Fibroblast of lung (primary cell): ENCODE data around the gene SPNS3. TPM values are rescaled to one million over a fixed set of nuclear protein-coding genes. Genes with fewer than 3 reads are reported as not detected.

Experiments
- DNase-seq, 2 donors: peaks; one replicate each; pipeline versions ENCODE4 v3.0.0 to v3.0.0-alpha.2; 2010; ENCODE audit warnings: low read depth in 2 of 2
- H2AFZ ChIP-seq: 2 replicates; pipeline ENCODE4 v1.5.1; 2012; ENCODE audit warnings: low read length, control low read depth, inconsistent platforms
- H3K27ac ChIP-seq: 2 replicates; pipeline ENCODE4 v1.5.1; 2011; ENCODE audit warnings: low read length, control low read depth; ENCODE audit not compliant: insufficient read depth
- H3K27me3 ChIP-seq: 2 replicates; pipeline ENCODE4 v1.5.1; 2011; ENCODE audit warnings: mild to moderate bottlenecking, low read length; ENCODE audit not compliant: control insufficient read depth, insufficient read depth
- H3K36me3 ChIP-seq: 2 replicates; pipeline ENCODE4 v1.5.1; 2011; ENCODE audit warnings: low read length; ENCODE audit not compliant: control insufficient read depth, insufficient read depth
- H3K4me1 ChIP-seq: 2 replicates; pipeline ENCODE4 v1.5.1; 2011; ENCODE audit warnings: low read length; ENCODE audit not compliant: control insufficient read depth, insufficient read depth; ENCODE audit errors: extremely low read depth
- H3K4me2 ChIP-seq: 2 replicates; pipeline ENCODE4 v1.5.1; 2011; ENCODE audit warnings: low read length, control low read depth; ENCODE audit not compliant: insufficient read depth; ENCODE audit errors: extremely low read depth
- H3K4me3 ChIP-seq, 4 experiments: fragments of 200-600 bp in 1 of 4; sonication (generic) in 1 of 4; replicated peaks in 1 of 4; 2 replicates each; pipeline ENCODE4 v1.5.1; 2011 to 2016; ENCODE audit warnings: low read length in 4 of 4, low read depth in 3 of 4, mild to moderate bottlenecking in 3 of 4, control low read depth in 2 of 4, inconsistent platforms in 1 of 4, mixed read lengths in 1 of 4; ENCODE audit not compliant: insufficient read depth in 1 of 4; ENCODE audit errors: control extremely low read depth in 1 of 4
- H3K79me2 ChIP-seq: 2 replicates; pipeline ENCODE4 v1.5.1; 2012; ENCODE audit warnings: mild to moderate bottlenecking, low read length, inconsistent platforms; ENCODE audit not compliant: control insufficient read depth, insufficient read depth
- H3K9ac ChIP-seq: 2 replicates; pipeline ENCODE4 v1.5.1; 2011; ENCODE audit warnings: mild to moderate bottlenecking, low read length, control low read depth; ENCODE audit not compliant: insufficient read depth
- H3K9me3 ChIP-seq: 2 replicates; pipeline ENCODE4 v1.5.1; 2012; ENCODE audit warnings: low read depth, low read length; ENCODE audit not compliant: control insufficient read depth, insufficient read depth
- H4K20me1 ChIP-seq: 2 replicates; pipeline ENCODE4 v1.5.1; 2011; ENCODE audit warnings: low read length; ENCODE audit not compliant: control insufficient read depth, insufficient read depth; ENCODE audit errors: extremely low read depth
- EZH2 ChIP-seq: IDR thresholded peaks from 2 replicates; pipeline ENCODE4 v1.5.1; 2012; ENCODE audit warnings: low read length, control low read depth, mild to moderate bottlenecking; ENCODE audit errors: missing control alignments
- polyA plus RNA-seq, 2 donors: library from polyadenylated mRNA; depleted of rRNA in 1 of 2; stranded (reverse) in 1 of 2; unstranded in 1 of 2; fragments of >200 nt; gene quantifications; 2 replicates each; pipeline ENCODE4 v1.2.1, GENCODE V29; 2011 to 2012; ENCODE audit warnings: missing spikeins in 1 of 2
- total RNA-seq: library from RNA; depleted of rRNA; stranded (reverse); fragments of >200 nt; gene quantifications from 2 replicates; pipeline ENCODE4 v1.2.1, GENCODE V29; 2014
- TF ChIP-seq, protein P1 (sequence below), 2 donors: IDR thresholded peaks in 1 of 2; conservative IDR thresholded peaks in 1 of 2; 1 replicate in 1 of 2; 2 replicates in 1 of 2; pipeline ENCODE4 v1.5.1; 2011 to 2012; ENCODE audit warnings: low read length in 2 of 2, control low read depth in 1 of 2, inconsistent platforms in 1 of 2, low read depth in 1 of 2, mild to moderate bottlenecking in 1 of 2

SPNS3 gene
- total and polyA plus RNA-seq, 2 donors (not counting 1 experiment from before 2014, with no cell fraction given), result not detected

DNA sequence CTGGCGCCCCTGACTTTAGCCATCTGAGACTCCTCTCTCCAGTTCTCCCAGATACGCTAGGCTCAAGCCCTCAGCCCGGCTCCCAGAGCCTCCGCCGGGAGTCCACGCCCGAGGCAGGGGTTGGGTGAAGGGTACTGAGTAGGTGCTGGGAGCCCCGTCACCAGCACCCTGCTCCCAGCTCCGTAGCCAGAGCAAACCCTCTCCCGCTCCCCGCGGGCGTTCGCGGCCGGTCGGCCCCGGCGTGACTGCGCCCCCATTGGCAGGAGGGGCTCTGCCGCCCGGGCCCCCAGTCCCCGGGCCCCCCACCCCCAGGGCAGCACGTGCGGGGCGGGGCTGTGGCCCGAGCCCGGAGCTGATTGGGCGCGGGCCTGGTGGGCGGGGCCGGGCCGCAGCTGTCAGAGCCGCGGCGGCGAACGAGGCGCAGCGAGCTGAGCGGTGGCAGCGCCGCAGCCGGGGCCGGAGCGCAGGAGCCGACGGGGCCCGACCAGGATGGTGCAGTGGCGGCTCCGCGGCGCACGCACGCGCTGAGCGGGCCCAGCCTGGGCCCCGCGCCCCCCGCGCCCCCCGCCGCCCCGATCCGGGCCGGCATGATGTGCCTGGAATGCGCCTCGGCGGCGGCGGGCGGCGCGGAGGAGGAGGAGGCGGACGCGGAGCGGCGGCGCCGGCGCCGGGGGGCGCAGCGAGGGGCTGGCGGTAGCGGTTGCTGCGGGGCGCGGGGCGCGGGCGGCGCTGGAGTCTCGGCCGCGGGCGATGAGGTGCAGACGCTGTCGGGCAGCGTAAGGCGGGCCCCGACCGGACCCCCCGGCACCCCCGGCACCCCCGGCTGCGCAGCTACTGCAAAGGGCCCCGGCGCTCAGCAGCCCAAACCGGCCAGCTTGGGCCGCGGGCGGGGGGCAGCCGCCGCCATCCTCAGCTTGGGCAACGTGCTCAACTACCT is 65.0 kb downstream of the SPNS3 start, which contains the start of gene SPNS2:
Gene SPNS2, plus strand, starts transcription at position 421 of the 937 bp plus-strand sequence. Its CDS starts 167 bp downstream, at position 588.
- H3K9me3 ChIP-seq, result no peaks in the 10 kb centered on the region
- no peak within 1 kb of the TSS for H3K9ac ChIP-seq
- TF ChIP-seq, protein P1, sequence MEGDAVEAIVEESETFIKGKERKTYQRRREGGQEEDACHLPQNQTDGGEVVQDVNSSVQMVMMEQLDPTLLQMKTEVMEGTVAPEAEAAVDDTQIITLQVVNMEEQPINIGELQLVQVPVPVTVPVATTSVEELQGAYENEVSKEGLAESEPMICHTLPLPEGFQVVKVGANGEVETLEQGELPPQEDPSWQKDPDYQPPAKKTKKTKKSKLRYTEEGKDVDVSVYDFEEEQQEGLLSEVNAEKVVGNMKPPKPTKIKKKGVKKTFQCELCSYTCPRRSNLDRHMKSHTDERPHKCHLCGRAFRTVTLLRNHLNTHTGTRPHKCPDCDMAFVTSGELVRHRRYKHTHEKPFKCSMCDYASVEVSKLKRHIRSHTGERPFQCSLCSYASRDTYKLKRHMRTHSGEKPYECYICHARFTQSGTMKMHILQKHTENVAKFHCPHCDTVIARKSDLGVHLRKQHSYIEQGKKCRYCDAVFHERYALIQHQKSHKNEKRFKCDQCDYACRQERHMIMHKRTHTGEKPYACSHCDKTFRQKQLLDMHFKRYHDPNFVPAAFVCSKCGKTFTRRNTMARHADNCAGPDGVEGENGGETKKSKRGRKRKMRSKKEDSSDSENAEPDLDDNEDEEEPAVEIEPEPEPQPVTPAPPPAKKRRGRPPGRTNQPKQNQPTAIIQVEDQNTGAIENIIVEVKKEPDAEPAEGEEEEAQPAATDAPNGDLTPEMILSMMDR (conservative IDR thresholded peaks at IDR 0.05 in 1 of 2, IDR thresholded peaks at IDR 0.05 in 1 of 2; ENCODE audit: low read depth in 1 of 2, low read length in 2 of 2), result no peak
- no peak for TF ChIP-seq EZH2
- H3K4me2 ChIP-seq, result no peak within 1 kb of the TSS
- H3K27ac ChIP-seq, result no peak within 1 kb of the TSS
- H3K4me3 ChIP-seq, result no peak within 1 kb of the TSS
- H3K79me2 ChIP-seq, result no peaks in the 10 kb centered on the region
- H3K36me3 ChIP-seq, result no peaks in the 10 kb centered on the region
- H3K4me1 ChIP-seq, result no peaks in the 10 kb centered on the region
- H2AFZ ChIP-seq, result no peak within 1 kb of the TSS
- peaks cover 19% of the 10 kb centered on the region for H3K27me3 ChIP-seq
- H4K20me1 ChIP-seq, result no peaks in the 10 kb centered on the region
- DNase-seq, result peak; percentile 12 to 39

DNA sequence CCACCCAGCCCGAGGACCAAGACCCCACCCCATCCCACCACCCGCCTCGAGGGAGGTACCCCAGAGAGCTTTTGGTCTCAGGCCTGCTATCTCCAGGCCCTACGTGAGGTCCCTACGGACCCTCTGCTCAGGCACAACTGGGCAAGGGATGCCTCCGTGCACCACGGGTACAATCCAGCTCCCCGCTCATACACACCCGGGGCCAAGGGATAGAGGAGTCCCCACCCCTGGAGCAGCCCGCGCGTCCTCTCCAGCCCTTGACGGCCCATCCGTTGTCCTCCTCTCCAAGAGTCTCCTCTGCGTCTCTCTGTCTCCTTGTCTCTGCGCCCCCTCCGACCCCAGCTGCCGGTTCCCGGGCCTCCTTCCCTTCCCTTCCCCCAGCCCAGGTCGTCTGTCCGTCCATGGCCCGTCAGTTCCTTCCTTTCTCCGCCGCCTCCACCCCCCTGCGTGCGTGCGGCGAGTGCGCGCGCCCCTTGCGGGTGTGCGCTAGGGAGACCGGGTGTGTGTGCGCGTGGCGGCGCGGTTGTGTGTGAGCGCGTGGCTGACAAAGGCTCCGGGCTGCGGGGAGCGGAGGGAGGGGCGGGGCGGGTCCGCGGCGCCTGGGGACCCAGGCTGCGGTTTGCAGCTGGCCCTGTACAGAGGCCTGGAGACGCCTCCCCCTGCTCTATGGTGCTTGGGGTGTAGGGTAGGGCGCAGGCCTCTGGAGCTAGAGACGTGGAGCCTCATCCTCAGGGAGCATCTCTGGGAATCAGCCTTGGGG is 65.9 kb downstream of the SPNS3 start:
- no peaks in the 10 kb centered on the region for H3K36me3 ChIP-seq
- no peak overlapping the region for H3K27ac ChIP-seq
- no peak overlapping the region for H3K4me2 ChIP-seq
- TF ChIP-seq EZH2, result no peak
- TF ChIP-seq, protein P1 (conservative IDR thresholded peaks at IDR 0.05 in 1 of 2, IDR thresholded peaks at IDR 0.05 in 1 of 2; ENCODE audit: low read depth in 1 of 2, low read length in 2 of 2), result no peak
- H4K20me1 ChIP-seq, result no peaks in the 10 kb centered on the region
- H3K4me1 ChIP-seq, result no peaks in the 10 kb centered on the region
- no peak for DNase-seq
- no peaks in the 10 kb centered on the region for H3K79me2 ChIP-seq
- H3K9ac ChIP-seq, result no peak overlapping the region
- no peak overlapping the region for H2AFZ ChIP-seq
- no peak overlapping the region for H3K4me3 ChIP-seq
- H3K9me3 ChIP-seq, result no peaks in the 10 kb centered on the region
- H3K27me3 ChIP-seq, result peaks cover 19% of the 10 kb centered on the region

DNA sequence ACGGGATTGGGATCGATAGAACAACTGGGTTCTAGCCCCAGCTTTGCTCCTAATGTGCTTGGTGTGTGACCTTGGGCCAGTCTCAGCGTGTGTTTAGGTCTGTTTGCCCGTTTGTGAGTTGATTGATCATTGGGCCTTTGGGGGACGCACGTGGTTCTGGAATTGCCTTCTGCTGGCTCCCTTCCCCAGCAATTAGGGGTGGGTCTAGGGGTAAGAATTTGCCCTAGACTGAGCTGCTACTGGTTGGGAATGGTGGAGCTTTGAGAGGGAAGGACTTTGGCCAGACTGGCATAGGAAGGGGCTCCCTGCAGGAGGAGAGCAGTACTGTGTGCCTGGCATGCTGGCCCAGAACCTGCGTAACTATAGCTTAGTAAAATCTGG is 66.4 kb downstream of the SPNS3 start:
- Histone ChIP-seq H3K4me2 (no peak overlapping the region), H3K4me3 (no peak overlapping the region), H3K9me3 (no peaks in the 10 kb centered on the region), H3K27ac (no peak overlapping the region), H2AFZ (no peak overlapping the region), H4K20me1 (no peaks in the 10 kb centered on the region), H3K27me3 (peaks cover 19% of the 10 kb centered on the region), H3K4me1 (no peaks in the 10 kb centered on the region), H3K36me3 (no peaks in the 10 kb centered on the region), H3K79me2 (no peaks in the 10 kb centered on the region), H3K9ac (no peak overlapping the region)
- TF ChIP-seq, protein P1 (conservative IDR thresholded peaks at IDR 0.05 in 1 of 2, IDR thresholded peaks at IDR 0.05 in 1 of 2; ENCODE audit: low read depth in 1 of 2, low read length in 2 of 2), result no peak
- TF ChIP-seq EZH2, result no peak
- DNase-seq, result no peak
